ENCODE data around the gene CORO1A. TPM values are rescaled to one million over a fixed set of nuclear protein-coding genes. Genes with fewer than 3 reads are reported as not detected.

CORO1A gene
- total RNA-seq, 3 donors from 2014 or later = 24.4 to 30.9 (median 24.9) TPM

DNA sequence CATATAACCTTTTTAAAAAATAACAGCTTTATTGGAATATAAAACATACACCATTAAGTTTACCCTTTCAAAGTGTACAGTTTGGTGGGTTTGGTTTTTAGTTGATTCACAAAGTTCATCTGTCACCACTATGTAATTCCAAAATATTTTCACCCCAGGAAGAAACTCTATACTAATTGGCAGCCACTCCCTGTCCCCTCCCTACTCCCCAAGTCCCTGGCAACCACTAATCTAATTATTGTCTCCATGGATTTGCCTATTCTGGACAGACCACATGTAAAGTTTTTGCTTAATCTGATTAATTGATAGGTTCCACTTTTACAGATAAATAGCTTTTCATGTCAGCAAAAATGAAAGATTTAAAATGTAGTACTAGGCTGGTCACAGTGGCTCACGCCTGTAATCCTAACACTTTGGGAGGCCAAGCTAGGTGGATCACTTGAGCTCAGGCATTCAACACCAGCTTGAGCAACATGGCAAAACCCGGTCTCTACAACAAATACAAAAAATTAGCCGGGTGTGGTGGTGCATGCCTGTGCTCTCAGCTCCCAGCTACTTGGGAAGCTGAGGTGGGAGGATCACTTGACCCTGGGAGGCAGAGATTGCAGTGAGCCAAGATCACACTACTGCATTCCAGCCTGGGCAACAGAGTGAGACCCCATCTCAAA is 35.4 kb upstream of the CORO1A start:
- Histone ChIP-seq H3K4me1 (no peaks in the 10 kb centered on the region), H3K36me3 (no peaks in the 10 kb centered on the region), H3K4me3 (no peak overlapping the region), H3K27ac (no peak overlapping the region), H3K27me3 (no peaks in the 10 kb centered on the region), H3K9me3 (peaks cover 4 to 6% of the 10 kb centered on the region in 2 donors)
- intact Hi-C loops (cut with DNase I; ENCODE audit: low total_unique reads) = no loop called here
- no peak for DNase-seq (ENCODE audit: low spot score in 2 of 2)
- no peak for TF ChIP-seq POLR2A (IDR thresholded peaks at IDR 0.05)
- no peak for TF ChIP-seq POLR2AphosphoS5 (IDR thresholded peaks at IDR 0.05)
- TF ChIP-seq, protein P1, sequence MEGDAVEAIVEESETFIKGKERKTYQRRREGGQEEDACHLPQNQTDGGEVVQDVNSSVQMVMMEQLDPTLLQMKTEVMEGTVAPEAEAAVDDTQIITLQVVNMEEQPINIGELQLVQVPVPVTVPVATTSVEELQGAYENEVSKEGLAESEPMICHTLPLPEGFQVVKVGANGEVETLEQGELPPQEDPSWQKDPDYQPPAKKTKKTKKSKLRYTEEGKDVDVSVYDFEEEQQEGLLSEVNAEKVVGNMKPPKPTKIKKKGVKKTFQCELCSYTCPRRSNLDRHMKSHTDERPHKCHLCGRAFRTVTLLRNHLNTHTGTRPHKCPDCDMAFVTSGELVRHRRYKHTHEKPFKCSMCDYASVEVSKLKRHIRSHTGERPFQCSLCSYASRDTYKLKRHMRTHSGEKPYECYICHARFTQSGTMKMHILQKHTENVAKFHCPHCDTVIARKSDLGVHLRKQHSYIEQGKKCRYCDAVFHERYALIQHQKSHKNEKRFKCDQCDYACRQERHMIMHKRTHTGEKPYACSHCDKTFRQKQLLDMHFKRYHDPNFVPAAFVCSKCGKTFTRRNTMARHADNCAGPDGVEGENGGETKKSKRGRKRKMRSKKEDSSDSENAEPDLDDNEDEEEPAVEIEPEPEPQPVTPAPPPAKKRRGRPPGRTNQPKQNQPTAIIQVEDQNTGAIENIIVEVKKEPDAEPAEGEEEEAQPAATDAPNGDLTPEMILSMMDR (IDR thresholded peaks at IDR 0.05) = no peak

DNA sequence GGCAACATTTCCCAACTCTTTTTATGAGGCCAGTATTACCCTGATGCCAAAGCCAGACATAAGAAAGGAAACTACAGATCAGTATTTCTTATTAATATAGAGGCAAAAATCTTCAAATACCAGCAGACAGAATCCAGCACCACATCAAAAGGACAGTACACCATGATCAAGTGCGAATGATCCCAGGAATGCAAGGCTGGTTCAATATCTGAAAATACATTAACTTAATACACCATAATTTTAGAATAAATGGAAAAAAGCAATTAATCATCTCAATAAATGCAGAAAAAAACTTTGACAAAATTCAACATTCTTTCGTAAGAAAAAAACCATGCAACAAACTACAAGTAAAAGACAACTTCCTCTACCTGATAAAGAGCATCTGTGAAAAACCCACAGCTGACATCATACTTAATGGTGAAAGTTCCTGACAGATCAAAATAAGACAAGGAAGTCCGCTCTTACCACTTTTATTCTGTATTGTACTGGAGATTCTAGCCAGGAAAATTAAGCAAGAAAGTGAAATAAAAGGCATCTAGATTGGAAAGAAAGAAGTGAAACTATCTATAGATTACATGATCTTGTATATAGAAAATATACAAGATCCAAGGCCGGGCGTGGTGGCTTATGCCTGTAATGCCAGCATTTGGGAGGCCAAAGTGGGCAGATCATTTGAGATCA is 34.0 kb upstream of the CORO1A start:
- no peak for TF ChIP-seq POLR2AphosphoS5 (IDR thresholded peaks at IDR 0.05)
- Histone ChIP-seq H3K27me3 (no peaks in the 10 kb centered on the region), H3K36me3 (no peaks in the 10 kb centered on the region), H3K9me3 (peaks cover 4 to 6% of the 10 kb centered on the region in 2 donors), H3K27ac (no peak overlapping the region), H3K4me3 (no peak overlapping the region), H3K4me1 (no peaks in the 10 kb centered on the region)
- intact Hi-C loops (cut with DNase I; ENCODE audit: low total_unique reads) = no loop called here
- no peak for DNase-seq (ENCODE audit: low spot score in 2 of 2)

DNA sequence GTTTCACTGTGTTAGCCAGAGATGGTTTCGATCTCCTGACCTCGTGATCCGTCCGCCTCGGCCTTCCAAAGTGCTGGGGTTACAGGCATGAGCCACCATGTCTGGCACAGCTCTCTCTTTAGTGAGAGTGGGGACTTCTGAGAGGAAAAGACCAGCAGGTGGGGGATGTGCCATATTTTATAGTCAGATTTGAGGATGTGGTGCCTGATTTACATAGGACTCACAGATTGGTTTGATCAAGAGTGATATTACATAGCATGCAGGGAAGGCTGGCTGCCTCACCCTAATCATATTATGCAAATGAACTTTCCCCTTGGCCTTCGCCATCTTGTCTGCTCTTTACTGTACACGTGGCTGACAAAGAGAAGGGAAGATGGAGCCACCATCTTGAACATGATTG is 32.3 kb upstream of the CORO1A start:
- Histone ChIP-seq H3K36me3 (no peaks in the 10 kb centered on the region), H3K4me1 (no peaks in the 10 kb centered on the region), H3K9me3 (peaks cover 4 to 6% of the 10 kb centered on the region in 2 donors), H3K27me3 (no peaks in the 10 kb centered on the region), H3K4me3 (no peak overlapping the region), H3K27ac (no peak overlapping the region)
- no peak for TF ChIP-seq POLR2AphosphoS5 (IDR thresholded peaks at IDR 0.05)
- TF ChIP-seq, protein P1 (IDR thresholded peaks at IDR 0.05) = no peak
- DNase-seq (ENCODE audit: low spot score in 2 of 2) = no peak
- intact Hi-C loops (cut with DNase I; ENCODE audit: low total_unique reads) = no loop called here

DNA sequence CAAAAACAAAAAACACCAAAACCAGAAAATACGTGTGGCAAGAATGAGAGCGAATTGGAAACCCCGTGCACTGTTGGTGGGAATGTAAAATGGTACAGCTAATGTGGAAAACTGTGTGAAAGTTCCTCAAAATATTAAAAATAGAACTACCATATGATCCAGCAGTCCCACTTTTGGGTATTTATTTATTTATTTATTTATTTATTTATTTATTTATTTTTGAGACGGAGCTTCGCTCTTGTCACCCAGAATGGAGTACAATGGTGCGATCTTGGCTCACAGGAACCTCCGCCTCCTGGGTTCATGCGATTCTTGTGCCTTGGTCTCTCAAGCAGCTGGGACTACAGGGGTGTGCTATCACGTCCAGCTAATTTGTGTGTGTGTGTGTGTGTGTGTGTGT is 30.9 kb upstream of the CORO1A start:
- intact Hi-C loops (cut with DNase I; ENCODE audit: low total_unique reads) = no loop called here
- Histone ChIP-seq H3K27me3 (no peaks in the 10 kb centered on the region), H3K36me3 (no peaks in the 10 kb centered on the region), H3K27ac (no peak overlapping the region), H3K9me3 (peaks cover 4 to 6% of the 10 kb centered on the region in 2 donors), H3K4me3 (no peak overlapping the region), H3K4me1 (no peaks in the 10 kb centered on the region)
- DNase-seq (ENCODE audit: low spot score in 2 of 2) = no peak
- TF ChIP-seq, protein P1 (IDR thresholded peaks at IDR 0.05) = no peak
- TF ChIP-seq POLR2AphosphoS5 (IDR thresholded peaks at IDR 0.05) (no peak), POLR2A (IDR thresholded peaks at IDR 0.05) (no peak)

DNA sequence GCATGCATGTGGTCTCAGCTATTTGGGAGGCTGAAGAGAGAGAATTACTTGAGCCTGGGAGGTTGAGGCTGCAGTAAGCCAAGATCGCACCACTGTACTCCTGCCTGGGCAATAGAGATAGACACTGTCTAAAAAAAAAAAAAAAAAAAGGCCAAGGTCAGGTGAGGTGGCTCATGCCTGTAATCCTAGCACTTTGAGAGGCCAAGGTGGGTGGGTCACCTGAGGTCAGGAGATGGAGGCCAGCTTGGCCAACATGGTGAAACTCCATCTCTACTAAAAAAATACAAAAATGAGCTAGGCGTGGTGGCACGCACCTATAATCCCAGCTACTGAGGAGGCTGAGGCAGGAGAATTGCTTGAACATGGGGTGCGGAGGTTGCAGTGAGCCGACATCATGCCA is 28.2 kb upstream of the CORO1A start:
- TF ChIP-seq POLR2A (IDR thresholded peaks at IDR 0.05) (no peak), POLR2AphosphoS5 (IDR thresholded peaks at IDR 0.05) (no peak)
- TF ChIP-seq, protein P1 (IDR thresholded peaks at IDR 0.05) = no peak
- no peaks in the 10 kb centered on the region for H3K27me3 ChIP-seq
- no peaks in the 10 kb centered on the region for H3K9me3 ChIP-seq
- intact Hi-C loops (cut with DNase I; ENCODE audit: low total_unique reads) = no loop called here
- no peaks in the 10 kb centered on the region for H3K36me3 ChIP-seq
- no peak overlapping the region for H3K27ac ChIP-seq
- no peak for DNase-seq (ENCODE audit: low spot score in 2 of 2)
- H3K4me3 ChIP-seq = no peak overlapping the region
- H3K4me1 ChIP-seq = no peaks in the 10 kb centered on the region
